IPS-NIHi11 (cell line): Measurements from ENCODE around the gene SZT2.
"Not testable (repeated sequence)": the region's sequence is repeated elsewhere in the genome, so short reads cannot be mapped to it uniquely, and the experiment has no call there.

ENCODE experiments used
- DNase-seq: peaks from one replicate; pipeline ENCODE4 v3.0.0; 2012; ENCODE audit warnings: mixed read lengths, low spot score

The SZT2 gene

GRCh38 chr1:43388613-43389012, 1.1 kb upstream of the SZT2 start:
- no peak for DNase-seq

- DNase-seq, result no peak
Measured at GRCh38 chr1:43392702-43393101, 3.0 kb downstream of the SZT2 start.

GRCh38 chr1:43395523-43395922, 5.8 kb downstream of the SZT2 start:
- no peak for DNase-seq

- no peak for DNase-seq
Measured at GRCh38 chr1:43396059-43396458, 6.4 kb downstream of the SZT2 start.

- DNase-seq, result no peak
Measured at GRCh38 chr1:43398227-43398626, 8.5 kb downstream of the SZT2 start.

GRCh38 chr1:43400441-43400840, 10.7 kb downstream of the SZT2 start:
- not testable (repeated sequence) for DNase-seq

- no peak for DNase-seq
Measured at GRCh38 chr1:43402089-43402865, 12.6 kb downstream of the SZT2 start.

GRCh38 chr1:43404353-43404752, 14.7 kb downstream of the SZT2 start:
- no peak for DNase-seq

- DNase-seq, result no peak
Measured at GRCh38 chr1:43405219-43405875, 15.6 kb downstream of the SZT2 start.

GRCh38 chr1:43405876-43406234, 16.2 kb downstream of the SZT2 start:
- DNase-seq, result no peak

- no peak for DNase-seq
Measured at GRCh38 chr1:43410571-43410970, 20.9 kb downstream of the SZT2 start.

GRCh38 chr1:43413426-43413825, 23.7 kb downstream of the SZT2 start:
- DNase-seq, result not testable (repeated sequence)

- peak; percentile 66 for DNase-seq
Measured at GRCh38 chr1:43414634-43415223, 25.0 kb downstream of the SZT2 start.

GRCh38 chr1:43415901-43416300, 26.2 kb downstream of the SZT2 start:
- DNase-seq, result no peak

- no peak for DNase-seq
Measured at GRCh38 chr1:43418858-43419257, 29.2 kb downstream of the SZT2 start.

GRCh38 chr1:43419627-43420425, 30.1 kb downstream of the SZT2 start:
- DNase-seq, result no peak

- no peak for DNase-seq
Measured at GRCh38 chr1:43420874-43421273, 31.2 kb downstream of the SZT2 start.

GRCh38 chr1:43421396-43421795, 31.7 kb downstream of the SZT2 start:
- no peak for DNase-seq

- DNase-seq, result peak; percentile 42
Measured at GRCh38 chr1:43421976-43422750, 32.5 kb downstream of the SZT2 start.

GRCh38 chr1:43422995-43423671, 33.4 kb downstream of the SZT2 start:
- no peak for DNase-seq
